HG03066 (cell line): ENCODE measurements around the gene HPSE2.

Experiments
- ATAC-seq: cut with Tn5 transposase; IDR thresholded peaks from one replicate; pipeline ENCODE4 v1.9.1; 2021; ENCODE audit warnings: low read depth; ENCODE audit not compliant: unreplicated experiment

Gene HPSE2

GRCh38 chr10:98745645-98746044 is 490.0 kb downstream of the HPSE2 start:
- ATAC-seq, result no peak

DNA sequence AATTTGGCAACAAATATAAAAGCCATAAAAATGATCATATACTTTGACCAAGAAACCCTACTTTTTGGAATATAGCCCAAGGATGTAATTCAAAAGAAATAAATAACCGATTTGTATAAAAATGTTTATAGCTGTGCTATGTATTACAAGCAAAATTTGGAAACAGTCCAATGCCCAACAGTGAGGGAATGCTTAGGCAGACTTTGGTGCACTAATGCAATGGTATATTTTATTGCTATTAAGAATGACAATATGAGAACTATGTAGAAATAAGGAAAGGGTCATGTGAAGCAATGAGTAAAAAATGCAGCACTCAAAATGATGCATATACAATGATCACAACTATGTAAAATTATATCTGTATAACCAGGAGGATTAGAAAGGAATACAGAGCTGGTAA is 515.1 kb downstream of the HPSE2 start:
- no peak for ATAC-seq

GRCh38 chr10:98713586-98713985 is 522.1 kb downstream of the HPSE2 start:
- ATAC-seq, result no peak

- no peak for ATAC-seq
These were observed 539.1 kb downstream of the HPSE2 start for GRCh38 chr10:98696516-98696915.

GRCh38 chr10:98694883-98695282 is 540.8 kb downstream of the HPSE2 start:
- ATAC-seq, result no peak

- ATAC-seq, result no peak
These were observed 541.6 kb downstream of the HPSE2 start for GRCh38 chr10:98694014-98694413.

DNA sequence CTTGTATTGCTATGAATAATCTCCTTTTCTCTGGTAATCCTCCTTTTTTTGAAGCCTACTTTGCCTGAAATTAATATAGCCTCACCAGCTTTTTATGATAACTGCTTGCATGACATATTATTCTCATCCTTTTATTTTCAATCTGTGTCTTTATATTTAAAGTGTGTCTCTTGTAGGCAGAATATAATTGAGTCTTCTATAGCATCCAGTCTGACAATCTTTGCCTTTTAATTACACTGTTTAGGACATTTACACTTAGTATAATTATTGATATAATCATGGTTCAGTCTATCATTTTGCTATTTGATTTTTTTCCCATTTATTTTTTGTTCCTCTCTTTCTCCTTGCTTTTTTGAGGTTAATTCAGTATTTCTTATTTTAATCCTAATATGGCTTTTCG is 548.0 kb downstream of the HPSE2 start:
- ATAC-seq, result no peak

DNA sequence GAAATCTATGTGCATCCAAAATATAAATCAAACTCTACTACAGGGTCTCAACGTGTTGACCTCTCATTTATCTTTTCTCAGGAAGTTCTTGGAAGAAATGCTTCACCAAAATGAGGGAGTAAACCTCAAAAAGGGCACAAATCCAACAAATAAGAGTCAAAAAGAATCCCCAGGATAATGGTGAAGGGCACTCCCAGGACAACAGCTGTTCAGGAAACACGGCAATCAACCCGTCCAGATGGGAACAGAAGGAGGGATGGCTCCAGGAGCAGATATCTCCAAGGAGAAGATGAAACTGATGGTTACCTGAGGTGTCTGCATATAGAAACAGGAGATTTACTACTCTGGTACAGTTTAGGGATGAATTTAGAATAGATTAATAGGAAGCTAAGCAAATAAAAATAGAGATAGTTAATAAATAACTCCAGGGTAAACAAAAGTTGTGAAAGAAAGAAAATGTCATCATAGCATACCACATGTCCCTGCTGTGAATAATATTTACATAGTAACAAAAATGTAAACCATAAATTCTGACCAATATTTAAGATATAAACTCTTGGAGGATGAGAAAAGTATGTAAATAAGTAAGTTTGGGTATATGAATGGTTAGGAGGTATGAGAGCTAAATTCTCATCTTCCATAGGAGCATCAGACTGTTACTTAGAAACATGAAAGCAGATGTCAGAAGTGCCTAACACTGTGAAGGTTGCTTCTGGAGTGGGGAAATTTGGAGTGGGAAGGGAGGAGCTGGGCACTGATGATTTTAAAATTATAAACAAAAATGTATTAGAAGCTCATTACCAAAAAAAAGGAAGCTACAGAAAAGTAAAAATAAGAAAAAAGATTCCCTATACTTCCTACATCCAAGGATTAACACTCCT is 551.4 kb downstream of the HPSE2 start:
- no peak for ATAC-seq

- no peak for ATAC-seq
These were observed 558.8 kb downstream of the HPSE2 start for GRCh38 chr10:98676895-98677294.

DNA sequence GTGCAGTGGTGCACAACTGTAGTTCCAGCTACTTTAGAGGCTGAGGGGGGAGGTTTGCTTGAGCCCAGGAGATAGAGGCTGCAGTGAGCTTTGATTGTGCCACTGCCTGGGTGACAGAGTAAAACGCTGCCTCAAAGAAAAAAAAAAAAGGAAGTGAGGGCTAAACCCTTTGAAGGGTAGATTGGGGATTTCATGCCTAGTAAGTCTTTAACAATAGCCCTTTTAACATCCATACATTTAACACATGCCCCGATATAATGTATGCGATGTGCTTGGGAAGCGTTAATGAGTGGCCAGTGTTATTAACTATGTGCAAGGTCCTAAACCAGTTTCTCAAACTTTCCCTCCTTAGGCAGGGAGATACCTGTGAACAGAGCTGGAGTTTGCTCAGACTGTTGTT is 559.8 kb downstream of the HPSE2 start:
- ATAC-seq, result no peak

DNA sequence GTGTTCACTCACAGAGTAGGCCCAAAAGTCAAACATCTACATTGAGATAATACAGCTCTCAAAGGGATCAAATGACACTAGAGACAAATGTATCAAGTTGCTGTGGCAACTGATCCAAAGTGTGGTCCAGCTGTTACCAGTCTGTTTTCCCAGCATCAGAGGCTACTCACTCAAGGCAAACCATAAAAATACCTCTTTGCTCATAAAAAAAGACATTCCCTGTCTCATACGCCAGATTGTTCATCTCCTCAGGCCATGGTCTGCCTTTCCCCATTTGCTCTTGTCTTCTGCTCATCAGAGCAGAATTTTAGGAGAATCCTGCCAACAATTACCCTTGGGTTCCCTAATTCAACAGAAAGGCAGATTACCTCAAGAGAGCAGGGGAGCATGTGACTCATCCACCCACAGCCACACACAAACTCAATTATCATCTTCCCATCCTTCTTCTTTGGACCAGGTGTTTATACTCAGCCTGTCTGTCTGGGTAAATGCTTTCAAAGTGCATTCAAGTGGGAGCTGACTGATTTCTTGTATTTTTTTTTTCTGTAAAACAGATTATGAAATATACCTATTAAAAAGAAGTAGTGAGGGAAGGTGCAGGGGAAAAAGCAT is 562.4 kb downstream of the HPSE2 start:
- ATAC-seq, result no peak

DNA sequence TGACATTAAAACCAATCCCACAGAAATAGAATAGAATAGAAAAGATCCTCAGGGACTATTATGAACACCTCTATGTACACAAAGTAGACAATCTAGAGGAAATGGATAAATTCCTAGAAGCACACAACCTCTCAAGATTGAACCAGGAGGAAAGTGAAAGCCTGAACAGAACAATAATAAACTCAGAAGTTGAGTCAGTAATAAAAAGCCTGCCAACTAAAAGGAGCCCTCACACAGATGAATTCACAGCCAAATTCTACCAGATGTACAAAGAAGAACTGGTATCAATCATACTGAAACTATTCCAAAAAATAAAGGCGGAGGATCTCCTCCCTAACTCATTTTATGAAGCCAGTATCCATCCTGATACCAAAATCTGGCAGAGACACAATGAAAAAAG is 568.6 kb downstream of the HPSE2 start:
- ATAC-seq, result no peak

DNA sequence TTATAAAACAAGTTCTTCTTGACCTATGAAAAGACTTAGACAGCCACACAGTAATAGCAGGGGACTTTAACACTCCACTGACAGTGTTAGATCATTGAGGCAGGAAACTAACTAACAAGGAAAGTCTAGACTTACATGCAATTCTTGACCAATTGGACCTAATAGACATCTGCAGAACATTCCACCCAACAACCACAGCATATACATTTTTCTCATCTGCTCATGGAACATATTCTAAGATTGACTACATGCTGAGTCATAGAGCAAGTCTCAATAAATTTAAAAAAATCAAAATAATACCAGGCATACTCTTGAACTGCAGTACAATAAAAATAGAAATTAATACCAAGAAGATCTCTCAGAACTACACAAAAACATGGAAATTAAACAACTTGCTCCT is 569.4 kb downstream of the HPSE2 start:
- no peak for ATAC-seq

GRCh38 chr10:98664329-98665042 is 571.2 kb downstream of the HPSE2 start:
- no peak for ATAC-seq

DNA sequence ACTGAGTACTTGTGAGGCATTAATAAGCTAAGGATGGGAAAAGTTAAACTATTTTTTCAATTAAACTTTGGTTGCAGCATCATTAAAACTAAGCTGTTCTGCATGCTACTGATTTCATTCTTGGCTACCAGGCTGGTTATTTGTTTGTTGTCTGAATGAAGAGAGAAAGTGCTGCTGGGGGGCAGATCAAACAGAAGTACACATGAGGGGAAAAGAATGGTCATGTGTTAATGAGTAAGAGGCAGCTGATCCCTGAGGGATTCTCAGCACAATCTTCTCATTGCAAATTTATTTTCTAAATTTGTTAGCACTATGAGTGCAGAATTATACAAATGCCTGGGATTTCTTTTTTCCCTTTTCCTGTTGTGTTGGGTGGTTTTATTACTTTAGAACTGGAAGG is 575.7 kb downstream of the HPSE2 start:
- ATAC-seq, result no peak

DNA sequence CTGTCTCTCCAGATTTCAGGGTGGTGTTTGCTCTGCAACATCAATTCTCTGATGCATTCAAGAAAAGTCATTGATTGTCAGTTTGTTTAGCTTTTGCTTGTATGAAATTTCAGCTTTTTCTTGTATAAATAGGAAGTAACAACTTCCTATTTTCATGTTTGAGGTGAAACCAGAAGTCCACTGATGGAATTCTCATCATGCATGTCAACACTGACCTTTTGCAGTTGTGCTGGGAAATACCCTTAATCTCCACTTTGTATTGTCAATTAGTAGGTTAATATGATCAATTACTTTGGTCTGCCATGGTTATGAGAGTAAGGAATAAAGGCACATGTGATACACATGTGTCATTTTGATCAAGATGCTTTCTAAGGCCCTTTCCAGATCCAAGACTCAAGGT is 580.2 kb downstream of the HPSE2 start:
- ATAC-seq, result no peak

DNA sequence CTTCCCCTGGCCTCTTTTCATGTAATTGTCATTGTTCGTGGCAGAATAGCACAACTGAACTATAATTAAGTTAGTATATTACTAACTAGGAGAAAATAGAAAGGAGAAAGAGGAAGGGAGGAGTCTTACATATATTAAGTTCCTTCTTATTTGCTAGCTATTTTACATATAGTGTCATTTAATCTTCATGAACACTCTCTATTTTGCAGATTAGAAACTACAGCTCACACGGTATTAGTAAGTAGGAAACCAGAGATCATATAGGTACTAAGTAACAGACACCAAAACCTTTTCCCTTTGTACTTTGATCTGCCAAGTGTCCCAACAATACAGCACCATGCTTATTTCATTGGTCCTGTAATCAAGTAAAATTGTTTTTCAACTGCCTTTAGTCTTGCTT is 586.5 kb downstream of the HPSE2 start:
- ATAC-seq, result no peak

DNA sequence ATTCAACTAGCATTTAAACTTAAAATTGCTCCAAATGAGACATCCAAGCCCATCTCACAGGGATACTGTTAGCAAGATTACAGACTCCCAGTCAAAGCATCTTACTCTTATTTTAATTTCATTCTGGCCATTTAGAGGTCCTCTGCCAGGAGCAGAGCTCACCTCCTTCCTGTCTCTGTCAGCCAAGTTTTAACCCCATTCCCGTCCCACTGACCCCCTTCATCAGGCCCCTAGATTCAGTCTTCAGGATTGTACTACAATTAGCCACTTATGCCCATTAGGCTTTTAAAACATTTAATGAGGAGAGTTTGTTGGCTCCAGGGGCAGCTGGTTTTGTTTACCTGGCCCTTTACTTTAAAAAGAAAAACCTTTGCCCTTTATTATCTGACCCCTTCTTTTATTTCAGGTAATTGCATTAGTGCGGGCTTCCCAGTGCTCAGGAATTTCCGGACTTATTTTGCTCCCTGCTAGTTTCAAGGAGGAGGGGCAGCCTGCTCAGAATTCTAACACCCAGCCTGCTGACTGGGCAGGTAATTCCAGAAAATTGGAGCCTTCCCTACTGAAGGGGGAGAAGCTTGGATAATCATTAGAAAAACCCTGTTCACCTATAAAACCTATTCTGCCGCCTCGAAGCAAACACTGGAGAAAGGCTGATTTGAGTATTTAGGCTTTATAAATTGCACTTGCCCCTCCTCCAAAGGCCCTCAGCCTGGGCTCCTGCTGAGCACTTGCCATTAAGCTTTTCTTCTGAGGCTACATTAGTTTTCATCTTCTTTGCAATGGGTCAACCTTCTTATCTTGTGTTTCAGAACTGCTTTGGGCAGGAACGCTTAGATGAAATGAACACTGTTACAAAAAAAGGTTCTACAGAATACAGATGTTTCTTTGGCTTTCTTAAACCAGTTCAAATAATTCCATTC is 588.4 kb downstream of the HPSE2 start:
- no peak for ATAC-seq

DNA sequence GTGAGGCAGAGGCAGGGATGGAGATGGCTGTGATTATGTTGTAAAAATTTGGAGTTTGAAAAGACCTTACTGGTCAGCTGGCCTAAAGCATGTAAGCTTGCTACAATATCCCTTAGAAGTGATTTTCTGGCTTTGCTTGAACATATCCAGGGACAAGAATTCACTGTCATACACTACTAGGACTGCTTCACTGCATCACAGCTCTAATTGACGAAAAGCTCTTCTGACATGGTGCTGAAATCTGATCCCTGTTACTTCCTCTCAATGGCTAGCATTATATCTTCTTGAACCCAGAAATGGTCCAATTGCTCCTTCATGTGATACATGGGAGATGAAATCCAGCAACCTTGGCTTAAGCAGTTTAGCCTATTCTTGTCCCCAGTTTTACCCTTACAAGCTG is 591.2 kb downstream of the HPSE2 start:
- no peak for ATAC-seq

GRCh38 chr10:98642281-98642680 is 593.4 kb downstream of the HPSE2 start:
- no peak for ATAC-seq

GRCh38 chr10:98638920-98639319 is 596.7 kb downstream of the HPSE2 start:
- ATAC-seq, result no peak
